Neural cell (in vitro differentiated cells): ENCODE measurements around the gene ING1. TPM values are rescaled to one million over a fixed set of nuclear protein-coding genes. Genes with fewer than 3 reads are reported as not detected.

Source experiments
- H2AFZ ChIP-seq: fragments of 200-600, 300-800 bp; sonication (generic), shearing (Covaris generic); 2 replicates; pipeline ENCODE4 v1.6.0; 2014; ENCODE audit warnings: low read depth, mild to moderate bottlenecking, antibody characterized with exemption, low read length, moderate library complexity
- H3F3A ChIP-seq: fragments of 200-600 bp; shearing (Covaris generic); 2 replicates; pipeline ENCODE4 v1.6.1; 2016; ENCODE audit warnings: mild to moderate bottlenecking, moderate library complexity, mixed read lengths, antibody characterized with exemption, low read length; ENCODE audit not compliant: insufficient read depth, poor library complexity, severe bottlenecking
- H3K27ac ChIP-seq: fragments of 200-600, 300-800 bp; sonication (generic), shearing (Covaris generic); 2 replicates; pipeline ENCODE4 v1.5.1; 2014; ENCODE audit warnings: mild to moderate bottlenecking, low read length, moderate library complexity
- H3K27me3 ChIP-seq: fragments of 300-800, 200-600 bp; sonication (generic), shearing (Covaris generic); 2 replicates; pipeline ENCODE4 v1.6.0; 2014; ENCODE audit warnings: mild to moderate bottlenecking, low read depth, low read length, moderate library complexity; ENCODE audit not compliant: insufficient read depth
- H3K36me3 ChIP-seq: fragments of 300-800, 200-600 bp; sonication (generic), shearing (Covaris generic); 2 replicates; pipeline ENCODE4 v1.5.1; 2014; ENCODE audit warnings: mild to moderate bottlenecking, antibody characterized with exemption, low read length, moderate library complexity; ENCODE audit not compliant: insufficient read depth
- H3K4me2 ChIP-seq: fragments of 300-800, 200-600 bp; sonication (generic), shearing (Covaris generic); 2 replicates; pipeline ENCODE4 v1.6.0; 2014; ENCODE audit warnings: mild to moderate bottlenecking, low read length
- H3K4me3 ChIP-seq: fragments of 300-800, 200-600 bp; sonication (generic), shearing (Covaris generic); 2 replicates; pipeline ENCODE4 v1.5.1; 2014; ENCODE audit warnings: mild to moderate bottlenecking, low read length, moderate library complexity
- H3K79me2 ChIP-seq: fragments of 200-600 bp; shearing (Covaris generic); replicated peaks from 2 replicates; pipeline ENCODE4 v1.6.0; 2014; ENCODE audit warnings: mild to moderate bottlenecking, low read length, moderate library complexity; ENCODE audit not compliant: insufficient read depth
- H3K9ac ChIP-seq: fragments of 300-800, 200-600 bp; sonication (generic), shearing (Covaris generic); 2 replicates; pipeline ENCODE4 v1.6.1; 2016; ENCODE audit warnings: mild to moderate bottlenecking, low read length, mixed read lengths
- H3K9me2 ChIP-seq: fragments of 200-600 bp; shearing (Covaris generic); 2 replicates; pipeline ENCODE4 v1.6.1; 2016; ENCODE audit warnings: mild to moderate bottlenecking, low read length, mixed read lengths; ENCODE audit not compliant: insufficient read depth
- H3K9me3 ChIP-seq: fragments of 200-600, 300-800 bp; sonication (generic), shearing (Covaris generic); 2 replicates; pipeline ENCODE4 v1.6.1; 2016; ENCODE audit warnings: mild to moderate bottlenecking, mixed run types, low read length, moderate library complexity, mixed read lengths
- H4K20me1 ChIP-seq: fragments of 200-600 bp; shearing (Covaris generic); 2 replicates; pipeline ENCODE4 v1.6.1; 2016; ENCODE audit warnings: mild to moderate bottlenecking, mixed run types; ENCODE audit not compliant: insufficient read depth
- CTCF ChIP-seq: fragments of 450-650 bp; IDR thresholded peaks from 2 replicates; pipeline ENCODE4 v1.5.1; 2014; ENCODE audit warnings: antibody characterized with exemption, mild to moderate bottlenecking, moderate library complexity; ENCODE audit not compliant: poor library complexity, severe bottlenecking
- EP300 ChIP-seq: fragments of 450-650 bp; conservative IDR thresholded peaks from 2 replicates; pipeline ENCODE4 v1.6.1; 2014; ENCODE audit warnings: antibody characterized with exemption, mild to moderate bottlenecking, moderate library complexity; ENCODE audit not compliant: poor library complexity, severe bottlenecking
- EZH2 ChIP-seq: fragments of 200-600, 300-800 bp; shearing (Covaris generic), sonication (generic); IDR thresholded peaks from 2 replicates; pipeline ENCODE4 v1.6.1; 2014; ENCODE audit warnings: antibody characterized with exemption, low read length, borderline replicate concordance, mild to moderate bottlenecking; ENCODE audit not compliant: insufficient read depth, poor library complexity, severe bottlenecking
- MXI1 ChIP-seq: fragments of 450-650 bp; conservative IDR thresholded peaks from 2 replicates; pipeline ENCODE4 v1.6.1; 2014; ENCODE audit warnings: antibody characterized with exemption, mild to moderate bottlenecking; ENCODE audit not compliant: poor library complexity, severe bottlenecking
- POLR2AphosphoS5 ChIP-seq: IDR thresholded peaks from 2 replicates; pipeline ENCODE4 v1.6.1; 2012
- RAD21 ChIP-seq: fragments of 450-650 bp; conservative IDR thresholded peaks from 2 replicates; pipeline ENCODE4 v1.6.1; 2014; ENCODE audit warnings: antibody characterized with exemption, mild to moderate bottlenecking, moderate library complexity
- REST ChIP-seq: IDR thresholded peaks from 2 replicates; pipeline ENCODE4 v1.6.1; 2012; ENCODE audit warnings: borderline replicate concordance
- SMC3 ChIP-seq: fragments of 450-650 bp; conservative IDR thresholded peaks from 2 replicates; pipeline ENCODE4 v1.6.1; 2014; ENCODE audit warnings: antibody characterized with exemption, mild to moderate bottlenecking, moderate library complexity; ENCODE audit not compliant: poor library complexity
- TAF1 ChIP-seq: IDR thresholded peaks from 2 replicates; pipeline ENCODE4 v1.6.1; 2012; ENCODE audit warnings: low read depth
- polyA plus RNA-seq: library from polyadenylated mRNA; depleted of rRNA; stranded (reverse); fragments of >200 nt; gene quantifications from 2 replicates; pipeline ENCODE4 v1.2.3, GENCODE V29; 2014

Gene ING1
- polyA plus RNA-seq, 1 donor from 2014 or later, result 23.2 TPM

DNA sequence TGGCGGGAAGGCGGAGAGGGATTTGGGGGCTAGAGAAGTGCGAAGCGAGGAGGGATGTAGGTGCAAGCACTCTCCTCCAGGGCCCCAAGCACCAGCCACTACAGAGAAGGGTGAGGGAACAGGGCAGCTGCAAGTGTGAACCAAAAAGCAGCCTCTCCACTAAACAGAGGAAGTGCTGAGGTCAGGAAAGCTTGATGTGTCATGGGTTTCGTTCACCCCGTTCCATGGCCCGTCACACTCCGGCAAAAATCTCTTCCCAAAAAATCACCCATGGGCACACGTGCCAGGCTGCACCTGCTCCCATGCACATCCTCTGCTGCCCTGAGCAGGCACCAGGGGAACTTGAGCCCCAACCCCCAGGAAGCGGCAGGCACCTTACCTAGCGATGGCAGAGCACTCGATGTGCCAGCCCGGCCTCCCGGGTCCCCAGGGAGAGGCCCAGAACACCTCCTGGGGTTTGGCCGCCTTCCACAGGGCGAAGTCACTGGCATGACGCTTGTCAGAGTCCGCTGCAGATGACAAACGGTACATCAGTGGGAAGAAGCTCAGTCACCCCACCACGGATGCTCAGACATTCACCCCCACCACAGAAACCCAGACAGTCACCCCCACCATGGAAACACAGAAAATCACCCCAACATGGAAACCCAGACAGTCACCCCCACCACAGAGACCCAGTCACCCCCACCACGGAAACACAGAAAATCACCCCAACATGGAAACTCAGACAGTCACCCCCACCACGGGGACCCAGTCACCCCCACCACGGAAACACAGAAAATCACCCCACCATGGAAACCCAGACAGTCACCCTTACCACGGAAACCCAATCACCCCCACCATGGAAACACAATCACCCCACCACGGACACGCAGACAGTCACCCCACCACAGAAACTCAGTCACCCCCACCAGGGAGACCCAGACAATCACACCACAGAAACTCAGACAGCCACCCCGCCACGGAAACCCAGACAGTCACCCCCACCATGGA lies 36.6 kb upstream of the ING1 start:
- H2AFZ ChIP-seq, result no peak overlapping the region
- H3F3A ChIP-seq, result no peaks in the 10 kb centered on the region
- H3K4me2 ChIP-seq, result no peak overlapping the region
- no peaks in the 10 kb centered on the region for H3K36me3 ChIP-seq
- no peaks in the 10 kb centered on the region for H3K9me3 ChIP-seq
- no peaks in the 10 kb centered on the region for H3K9me2 ChIP-seq
- no peak for TF ChIP-seq REST
- no peak for TF ChIP-seq POLR2AphosphoS5
- TF ChIP-seq EP300, result no peak
- no peak for TF ChIP-seq MXI1
- TF ChIP-seq TAF1, result no peak
- no peaks in the 10 kb centered on the region for H4K20me1 ChIP-seq
- H3K27ac ChIP-seq, result no peak overlapping the region
- H3K27me3 ChIP-seq, result no peaks in the 10 kb centered on the region
- H3K79me2 ChIP-seq, result no peaks in the 10 kb centered on the region
- no peak overlapping the region for H3K9ac ChIP-seq
- H3K4me3 ChIP-seq, result no peak overlapping the region

- Histone ChIP-seq H3K27me3 (no peaks in the 10 kb centered on the region), H3K4me3 (no peak overlapping the region), H3K9ac (no peak overlapping the region), H3K36me3 (peaks cover 5% of the 10 kb centered on the region), H3K27ac (no peak overlapping the region), H3K4me2 (no peak overlapping the region), H2AFZ (no peak overlapping the region), H3K9me3 (no peaks in the 10 kb centered on the region), H3F3A (no peaks in the 10 kb centered on the region), H4K20me1 (no peaks in the 10 kb centered on the region), H3K79me2 (no peaks in the 10 kb centered on the region), H3K9me2 (no peaks in the 10 kb centered on the region)
- TF ChIP-seq EZH2 (no peak), TAF1 (no peak), EP300 (no peak), REST (no peak), RAD21 (no peak), POLR2AphosphoS5 (no peak), SMC3 (no peak), MXI1 (no peak), CTCF (no peak)
Observed at GRCh38 chr13:110677731-110678545, 35.6 kb upstream of the ING1 start.
